IPS DF 4.7 (cell line): ENCODE results near the gene CRY2.
"Not testable (repeated sequence)": the region's sequence is repeated elsewhere in the genome, so short reads cannot be mapped to it uniquely, and the experiment has no call there.

Experiments used
- DNase-seq: peaks from one replicate; pipeline ENCODE4 v3.0.0-alpha.2; 2013; ENCODE audit warnings: low spot score; ENCODE audit errors: extremely low read depth

The CRY2 gene

DNA sequence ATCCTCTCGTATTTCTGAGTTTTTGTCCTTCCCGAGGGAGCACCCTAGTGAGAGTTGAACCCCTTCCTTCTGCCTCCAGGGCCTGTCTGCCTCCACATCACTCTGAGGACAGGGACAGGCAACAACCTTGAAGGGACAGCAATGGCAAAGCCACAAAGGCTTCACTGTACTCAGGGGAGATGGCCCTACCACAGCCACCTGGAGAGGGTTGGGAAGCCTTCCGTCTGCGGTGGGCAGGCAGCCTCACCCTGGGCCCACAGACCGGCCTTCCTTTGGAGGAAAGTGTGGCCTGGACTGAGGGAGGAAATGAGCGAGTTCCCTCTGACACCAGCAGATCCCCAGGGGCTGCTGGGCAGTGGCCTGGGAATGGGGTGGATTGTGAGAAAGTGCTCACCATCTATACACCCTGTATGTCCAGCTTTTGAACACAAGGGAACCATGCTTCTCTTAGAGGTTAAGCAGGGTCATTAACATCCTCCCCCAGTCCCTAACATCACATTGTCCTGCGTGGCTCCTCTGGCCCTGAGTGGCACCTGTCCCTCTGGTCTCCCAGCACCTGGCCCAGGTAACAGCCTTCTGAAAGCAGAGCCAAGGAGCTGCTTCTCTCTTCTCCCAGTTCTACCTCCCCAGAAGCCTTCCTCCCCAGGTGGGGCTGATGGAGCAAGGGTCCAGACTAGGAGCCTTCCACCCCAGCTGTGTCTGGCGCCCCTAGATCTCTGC lies 35.5 kb upstream of the CRY2 start:
- no peak for DNase-seq

DNA sequence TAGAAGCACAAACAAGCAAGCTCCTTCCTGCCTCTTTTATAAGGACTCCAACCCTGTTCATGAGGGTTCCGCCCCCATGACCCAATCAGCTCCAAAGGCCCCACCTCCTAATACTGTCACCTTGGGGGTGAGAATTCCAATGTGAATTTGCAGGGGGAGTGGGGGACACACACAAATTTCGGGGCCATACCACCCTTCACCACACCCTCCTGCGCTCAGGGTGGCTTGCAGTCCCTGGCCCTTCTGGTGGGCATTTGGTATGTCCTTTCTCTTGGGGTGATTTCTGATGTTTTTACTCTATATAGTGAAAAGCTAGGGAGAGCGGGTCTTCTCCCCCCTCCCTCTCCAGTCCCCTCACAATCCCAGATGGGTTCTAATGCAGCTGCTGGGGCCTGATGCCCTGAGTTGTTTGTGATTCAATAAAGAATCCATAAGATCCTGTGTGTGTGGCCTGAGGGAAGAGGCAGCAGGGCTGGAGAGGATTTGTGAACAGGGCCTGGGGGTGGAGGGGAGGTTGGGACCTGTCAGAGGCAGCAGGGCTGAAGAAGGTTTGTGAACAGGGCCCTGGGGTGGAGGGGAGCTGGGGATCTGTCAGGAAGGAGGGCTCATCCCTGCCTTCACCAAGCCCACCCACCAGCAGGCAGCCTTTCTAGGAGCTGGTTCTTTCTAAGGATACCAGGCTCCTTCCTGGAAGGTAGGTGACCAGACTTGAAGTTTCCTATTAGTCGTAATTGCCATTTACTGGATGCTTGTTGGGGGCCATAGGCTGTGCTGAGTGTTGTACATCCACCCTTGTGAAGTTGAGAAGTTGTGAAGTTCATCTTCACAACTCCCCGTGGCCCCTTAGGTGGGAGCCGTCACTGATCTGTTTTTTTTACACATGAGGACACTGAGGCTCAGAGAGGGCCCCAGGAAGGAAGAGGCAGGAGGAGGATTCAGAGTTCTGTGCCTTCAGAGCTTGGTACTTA lies 34.4 kb upstream of the CRY2 start:
- DNase-seq = no peak

DNA sequence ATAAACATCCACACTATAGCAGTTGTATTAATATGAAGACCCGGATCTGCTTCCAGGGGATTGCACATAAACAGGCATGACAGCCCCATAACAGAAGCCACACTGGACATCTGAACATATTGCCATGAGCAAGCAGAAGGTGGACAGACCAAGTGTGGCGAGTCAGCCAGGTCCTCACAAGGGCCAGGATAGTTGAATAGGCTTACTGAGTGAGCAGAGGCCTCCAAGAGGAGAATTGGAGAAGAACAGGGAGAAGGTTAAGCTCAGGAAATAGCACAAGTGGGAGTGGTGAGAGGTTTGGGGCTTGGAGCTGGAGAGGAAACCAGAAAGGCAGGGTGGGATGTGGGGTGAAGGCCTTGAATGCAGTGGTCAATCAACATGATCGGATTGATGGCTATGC lies 31.5 kb upstream of the CRY2 start:
- no peak for DNase-seq

DNA sequence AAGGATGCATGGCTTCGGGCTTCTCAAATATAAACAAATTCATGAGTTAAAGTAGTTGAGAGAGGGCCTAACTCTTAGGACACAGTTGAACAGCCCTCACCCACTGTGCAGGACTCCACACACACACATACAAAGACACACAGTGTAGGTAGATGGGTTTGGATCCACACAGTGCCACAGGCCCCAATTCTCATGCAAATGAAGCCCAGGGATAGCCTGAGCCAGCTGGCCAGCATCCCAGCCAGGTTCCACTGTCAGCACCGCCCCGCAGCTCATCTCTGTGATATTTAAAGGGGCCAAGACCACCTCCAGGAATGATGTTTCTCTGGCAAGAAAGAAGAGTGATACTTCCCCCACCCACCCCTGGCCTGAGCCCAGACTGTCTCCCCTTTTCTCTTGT lies 30.7 kb upstream of the CRY2 start:
- DNase-seq = no peak

DNA sequence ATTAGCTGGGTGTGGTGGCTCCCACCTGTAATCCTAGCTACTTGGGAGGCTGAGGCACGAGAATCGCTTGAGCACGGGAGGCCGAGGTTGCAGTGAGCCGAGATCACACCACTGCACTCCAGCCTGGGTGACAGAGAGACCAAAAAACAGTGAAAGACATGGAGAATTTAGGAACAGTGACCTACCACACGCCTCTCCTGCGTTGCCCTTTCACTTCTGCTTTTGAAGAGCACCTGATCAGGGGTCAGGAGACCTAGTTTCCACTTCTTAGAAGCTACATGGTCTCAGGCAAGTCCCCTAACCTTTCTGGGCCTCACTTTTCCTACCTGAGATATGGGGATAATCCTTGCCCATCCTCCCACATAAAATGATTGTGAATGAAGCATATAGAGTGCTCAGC lies 30.1 kb upstream of the CRY2 start:
- no peak for DNase-seq

DNA sequence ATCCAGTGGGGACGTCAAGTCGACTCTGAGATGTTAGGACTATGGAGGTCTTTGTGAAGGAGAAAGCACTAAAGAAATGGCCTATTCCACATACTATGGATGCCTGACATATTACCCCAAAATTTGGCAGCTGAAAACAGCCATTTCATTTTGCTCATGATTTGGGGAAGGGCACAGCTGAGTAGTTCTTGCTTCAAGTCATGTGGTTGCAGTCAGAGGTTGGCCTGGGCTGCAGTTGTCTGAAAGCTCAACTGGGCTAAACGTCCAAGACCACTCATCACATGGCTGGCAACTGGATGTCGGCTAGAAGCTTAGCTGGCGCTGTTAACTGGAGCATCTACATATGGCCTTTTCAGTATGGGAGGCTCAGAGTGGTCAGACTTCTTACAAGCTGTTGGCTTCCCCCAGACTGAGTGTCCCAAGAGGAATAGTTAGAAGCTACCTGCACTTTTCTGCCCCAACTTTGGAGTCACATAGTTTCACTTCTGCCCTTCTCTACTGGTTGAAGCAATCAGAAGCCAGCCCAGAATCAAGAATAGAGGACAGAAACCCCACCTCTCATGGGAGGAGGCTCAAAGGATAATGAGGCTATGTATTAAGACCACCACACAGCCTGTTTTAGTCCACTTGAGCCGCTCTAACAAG lies 28.2 kb upstream of the CRY2 start:
- DNase-seq = no peak

DNA sequence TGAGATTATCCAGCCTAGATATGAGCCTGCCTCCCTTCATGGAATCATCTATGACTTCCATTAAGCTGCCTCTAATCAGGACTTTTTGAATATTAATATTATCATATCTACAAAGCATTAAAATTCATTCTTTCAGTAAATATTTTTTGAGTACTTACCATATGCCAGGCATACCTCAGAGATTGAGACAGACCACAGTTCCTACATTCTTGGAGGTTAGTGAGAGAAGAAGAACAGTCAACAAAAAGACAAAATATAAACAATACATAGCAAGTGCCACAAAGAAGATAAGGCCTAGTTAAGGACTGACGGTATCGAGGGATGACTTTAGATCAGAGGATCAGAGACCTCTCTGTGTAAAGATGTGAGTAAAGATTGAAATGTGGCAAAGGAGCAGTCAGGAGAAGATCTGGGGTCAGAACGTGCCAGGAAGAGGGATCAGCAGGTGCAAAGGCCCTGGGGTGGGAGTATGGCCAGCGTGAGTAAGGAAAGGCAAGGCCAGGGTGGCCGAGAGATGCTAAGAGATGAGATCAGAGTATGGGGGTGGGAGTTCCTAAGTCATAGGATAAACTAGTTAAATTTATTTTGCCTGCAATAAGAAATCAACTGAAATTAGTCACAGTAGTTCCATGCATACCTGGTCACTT lies 26.9 kb upstream of the CRY2 start:
- DNase-seq = no peak

DNA sequence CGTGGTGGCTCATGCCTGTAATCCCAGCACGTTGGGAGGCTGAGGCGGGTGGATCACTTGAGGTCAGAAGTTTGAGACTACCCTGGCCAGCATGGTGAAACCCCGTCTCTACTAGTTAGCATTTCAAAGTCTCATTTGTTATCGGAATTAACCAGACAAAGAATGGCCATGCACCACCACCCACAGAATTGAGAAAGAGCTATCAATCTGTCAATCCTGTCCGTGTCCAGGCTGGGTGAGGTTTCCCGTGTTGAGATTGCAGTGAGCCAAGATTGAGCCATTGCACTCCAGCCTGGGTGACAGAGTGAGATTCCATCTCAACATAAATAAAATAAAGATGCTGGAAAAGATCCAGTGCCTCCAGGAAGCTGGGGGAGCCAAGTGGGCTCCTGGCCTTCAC lies 20.8 kb upstream of the CRY2 start:
- DNase-seq = not testable (repeated sequence)

DNA sequence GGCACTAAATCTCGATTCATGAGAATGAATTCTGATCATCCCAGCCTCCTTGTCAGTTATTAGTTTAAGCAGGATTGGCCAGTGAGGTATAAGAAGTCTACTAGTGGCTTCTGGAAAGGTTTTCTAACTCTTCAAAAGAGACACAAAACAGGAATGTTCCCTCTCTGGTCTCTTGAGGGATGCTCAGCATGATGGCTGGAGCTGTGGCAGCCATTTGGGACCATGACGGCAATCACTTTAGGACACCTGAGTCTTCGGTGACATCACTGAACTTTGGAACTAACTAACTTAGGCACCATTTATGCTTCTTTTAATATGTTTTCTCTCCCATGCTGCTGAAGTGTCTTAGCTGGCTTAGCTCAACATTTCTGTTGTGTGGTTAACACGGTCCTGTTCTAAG lies 20.2 kb upstream of the CRY2 start:
- no peak for DNase-seq

DNA sequence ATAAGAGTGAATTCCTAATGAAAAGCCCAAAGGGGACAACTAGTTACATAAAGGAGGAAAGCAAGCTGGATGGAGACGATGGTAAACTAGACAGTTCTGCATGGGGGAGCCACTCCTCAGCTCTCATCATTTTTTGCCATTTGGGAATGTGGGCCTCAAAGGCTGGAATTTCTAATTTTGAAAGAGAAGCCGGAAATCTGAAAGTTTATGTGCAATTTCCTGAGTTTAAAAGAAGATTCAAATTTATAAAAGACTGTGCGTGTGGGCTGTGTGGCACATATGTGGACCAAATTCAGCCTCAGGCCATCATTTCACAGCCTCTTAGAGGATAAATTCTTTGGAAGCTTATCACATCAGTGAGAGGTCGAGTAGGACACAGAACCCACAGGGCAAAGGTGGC lies 18.3 kb upstream of the CRY2 start:
- no peak for DNase-seq

DNA sequence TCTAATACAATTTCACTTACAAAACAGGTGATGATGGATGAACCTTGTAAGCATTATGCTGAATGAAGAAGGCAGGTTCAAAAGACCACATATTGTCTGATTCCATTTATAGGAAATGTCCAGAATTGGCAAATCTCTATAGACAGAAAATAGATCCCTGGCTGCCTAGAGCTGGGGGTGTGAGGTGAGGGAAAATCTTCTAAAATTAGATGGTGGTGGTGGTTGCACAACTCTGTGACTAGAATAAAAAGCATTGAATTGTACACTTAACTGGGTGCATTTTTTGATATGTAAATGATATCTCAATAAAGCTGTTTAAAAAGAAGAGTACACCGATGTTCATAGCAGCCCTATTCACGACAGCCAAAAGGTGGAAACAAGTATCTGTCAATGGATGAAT lies 16.7 kb upstream of the CRY2 start:
- DNase-seq = no peak

DNA sequence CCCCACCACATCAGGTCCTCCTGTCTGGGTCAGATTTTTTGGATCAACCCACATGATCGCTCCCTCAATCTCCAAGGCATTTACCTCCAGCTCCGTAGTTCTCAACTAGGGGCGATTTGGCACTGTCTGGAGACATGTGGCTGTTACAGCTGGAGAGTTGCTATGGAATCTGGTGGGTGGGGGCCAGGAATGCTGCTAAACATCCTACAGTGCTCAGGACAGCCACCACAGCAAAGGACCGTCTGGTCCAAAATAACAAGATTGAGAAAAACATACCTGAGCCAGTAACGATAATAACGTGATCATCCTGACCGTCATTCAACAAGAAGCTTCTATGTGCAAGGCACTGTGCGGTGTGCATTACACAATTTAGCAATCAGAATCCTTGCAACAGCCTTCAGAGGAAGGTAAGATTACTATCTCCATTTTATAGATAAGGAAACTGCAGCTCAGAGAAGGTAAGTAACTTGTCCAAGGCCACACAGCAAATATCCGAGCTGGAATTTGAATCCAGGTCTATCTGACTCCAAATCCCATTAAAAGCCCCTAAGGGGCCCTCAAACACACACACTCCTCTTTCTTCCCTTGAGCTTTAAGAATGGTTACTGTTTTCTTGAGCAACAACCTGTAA lies 14.3 kb upstream of the CRY2 start:
- DNase-seq = no peak

DNA sequence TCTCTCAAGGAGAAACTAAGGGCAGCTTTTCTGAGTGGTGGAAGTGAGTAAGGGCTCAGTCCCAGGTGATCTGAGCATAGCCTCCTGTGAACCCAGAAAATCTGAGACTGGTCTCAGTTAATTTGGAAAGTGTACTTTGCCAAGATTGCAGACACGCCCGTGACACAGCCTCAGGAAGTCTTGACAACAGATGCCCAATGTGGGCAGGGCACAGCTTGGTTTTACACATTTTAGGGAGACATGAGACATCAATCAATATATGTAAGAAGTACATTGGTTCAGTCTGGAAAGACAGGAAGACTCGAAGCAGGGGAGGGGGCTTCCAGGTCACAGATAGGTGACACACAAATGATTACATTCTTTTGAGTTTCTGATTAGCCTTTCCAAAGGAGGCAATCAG lies 13.5 kb upstream of the CRY2 start:
- DNase-seq = no peak

DNA sequence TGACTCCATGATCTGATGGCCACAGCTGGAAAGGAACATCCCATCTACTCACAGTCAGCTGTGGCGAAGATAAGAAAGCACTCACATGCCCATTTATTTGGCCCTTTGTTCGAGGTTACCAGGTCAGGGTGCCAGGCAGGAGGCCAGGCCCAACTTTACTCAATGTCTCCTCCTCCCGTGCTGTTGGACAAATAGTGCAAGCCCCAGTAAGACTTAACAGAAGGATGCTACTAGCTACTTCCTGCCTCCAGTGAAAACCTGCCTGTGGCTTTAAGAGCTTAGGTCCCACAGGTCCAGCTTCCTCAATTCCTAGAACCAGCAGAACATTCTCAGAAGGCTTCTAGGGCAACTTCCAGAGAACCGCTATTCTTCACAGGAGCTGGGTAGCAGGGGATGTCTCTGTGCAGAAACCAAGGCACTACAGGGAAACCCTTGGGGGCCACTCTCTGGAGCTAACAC lies 12.9 kb upstream of the CRY2 start:
- no peak for DNase-seq

DNA sequence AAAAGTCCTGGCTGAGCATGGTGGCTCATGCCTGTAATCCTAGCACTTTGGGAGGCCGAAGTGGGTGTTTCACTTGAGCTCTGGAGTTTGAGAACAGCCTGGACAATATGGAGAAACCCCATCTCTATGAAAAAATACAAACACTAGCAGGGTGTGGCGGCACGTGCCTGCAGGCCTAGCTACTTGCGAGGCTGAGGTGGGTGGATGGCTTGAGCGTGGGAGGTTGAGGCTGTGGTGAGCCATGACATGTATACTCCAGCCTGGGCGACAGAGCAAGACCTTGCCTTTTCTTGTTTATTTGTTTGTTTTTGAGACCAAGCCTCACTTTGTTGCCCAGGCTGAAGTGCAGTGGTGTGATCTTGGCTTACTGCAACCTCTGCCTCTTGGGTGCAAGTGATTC lies 8.1 kb upstream of the CRY2 start:
- no peak for DNase-seq

DNA sequence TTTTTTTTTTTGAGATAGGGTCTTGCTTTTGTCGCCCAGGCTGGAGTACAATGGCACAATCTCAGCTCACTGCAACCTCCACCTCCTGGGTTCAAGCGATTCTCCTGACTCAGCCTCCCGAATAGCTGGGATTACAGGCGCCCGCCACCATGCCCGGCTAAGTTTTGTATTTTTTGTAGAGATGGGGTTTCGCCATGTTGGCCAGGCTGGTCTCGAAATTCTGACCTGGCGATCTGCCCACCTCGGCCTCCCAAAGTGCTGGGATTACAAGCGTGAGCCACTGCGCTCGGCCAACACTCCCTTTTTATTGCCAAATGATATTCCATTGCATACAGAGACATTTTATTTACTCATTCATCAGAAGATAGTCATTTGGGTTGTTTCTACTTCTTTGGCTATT lies 7.0 kb upstream of the CRY2 start:
- not testable (repeated sequence) for DNase-seq

DNA sequence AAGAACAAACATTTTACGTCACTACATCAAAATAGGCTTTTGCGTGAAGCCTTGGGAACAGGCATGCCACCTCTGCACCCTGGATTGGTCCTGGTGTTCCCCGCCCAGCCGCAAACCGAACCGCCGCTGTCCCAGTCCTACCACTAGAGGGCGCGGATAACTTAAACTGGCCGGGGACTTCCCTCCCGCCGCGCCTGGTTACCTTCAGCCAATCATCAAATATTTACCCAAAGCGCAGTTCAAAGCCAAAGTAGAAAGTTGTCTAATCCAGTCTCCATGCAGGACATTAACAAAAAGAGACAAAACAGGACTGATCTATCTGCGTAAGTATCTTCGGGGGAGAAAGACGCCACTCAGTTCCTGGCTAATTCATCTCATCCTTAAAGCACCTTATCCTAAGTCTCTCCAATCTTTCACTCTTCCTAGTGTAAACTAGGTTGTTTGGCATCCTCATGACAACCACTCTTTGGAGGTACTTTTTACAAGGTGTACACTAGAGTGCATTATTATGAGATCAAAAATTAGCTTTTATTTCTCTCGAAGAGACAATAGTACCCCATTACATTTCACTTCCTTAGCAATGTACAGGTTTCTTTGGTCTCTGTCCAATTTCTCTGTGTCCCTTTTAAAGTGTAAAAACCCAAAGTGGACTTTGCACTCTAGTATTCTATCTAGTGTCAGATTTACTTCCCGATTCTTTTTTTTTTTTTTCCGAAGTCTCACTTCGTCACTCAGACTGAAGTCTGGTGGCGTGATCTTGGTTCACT lies 3.9 kb upstream of the CRY2 start:
- no peak for DNase-seq

DNA sequence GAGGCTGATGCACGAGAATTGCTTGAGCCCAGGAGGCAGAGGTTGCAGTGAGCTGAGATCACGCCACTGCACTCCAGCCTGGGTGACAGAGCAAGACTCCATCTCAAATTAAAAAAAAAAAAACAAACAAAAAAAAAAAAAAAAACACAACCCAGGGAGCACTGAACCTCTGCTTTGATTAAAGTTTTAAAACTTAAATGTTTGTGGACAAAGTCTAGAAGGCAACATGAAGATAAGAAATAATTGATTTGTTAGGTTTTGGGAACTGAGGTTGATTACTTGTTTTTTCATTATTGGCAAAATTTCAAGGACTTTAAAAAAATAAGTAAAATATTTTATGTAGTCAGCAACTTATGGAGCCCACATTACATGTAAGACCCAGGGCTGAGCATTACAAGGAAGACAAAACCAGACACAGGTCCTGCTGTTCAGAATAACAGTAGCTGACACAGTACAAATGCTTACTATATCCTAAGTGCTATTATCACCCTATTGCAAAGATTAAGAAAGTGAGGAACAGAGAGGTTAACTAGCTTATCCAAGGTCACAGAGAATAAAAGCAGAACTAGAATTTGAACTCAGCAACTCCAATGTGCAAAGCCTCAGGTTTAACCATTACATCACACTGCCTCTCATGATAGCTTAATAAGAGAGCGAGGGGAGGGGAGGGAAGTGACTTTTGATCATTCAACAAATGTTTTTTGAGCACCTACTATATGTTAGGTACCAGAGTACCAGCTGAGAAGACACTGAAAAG lies 2.3 kb upstream of the CRY2 start:
- no peak for DNase-seq

DNA sequence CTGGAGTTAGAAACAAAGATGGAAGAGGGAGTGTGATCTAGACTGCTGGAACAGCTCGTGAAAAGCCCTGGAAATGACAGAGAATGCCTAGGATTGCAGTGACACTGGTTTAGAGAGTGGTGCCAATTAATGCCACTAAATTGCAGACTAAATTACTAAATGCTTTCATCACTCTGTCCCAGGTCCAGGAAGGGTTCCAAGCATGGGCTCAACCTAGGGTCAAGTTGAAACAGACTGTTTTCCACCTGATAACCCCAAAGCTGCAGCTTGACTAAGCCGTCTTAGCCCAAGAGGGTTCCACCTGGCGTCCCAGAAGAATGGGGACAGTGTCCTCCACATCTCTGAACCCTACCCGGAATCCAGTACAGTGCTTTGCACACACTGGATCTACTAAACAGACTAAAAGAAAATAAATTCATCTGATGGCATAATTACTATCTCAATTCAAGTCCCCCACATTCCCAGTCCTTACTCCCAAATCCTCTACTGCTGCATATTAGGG lies 1.1 kb upstream of the CRY2 start:
- no peak for DNase-seq
